Astrocyte of the cerebellum (primary cell): ENCODE results near the gene OR10A6.
A peak's percentile ranks its signal among the peaks of the same experiment; 100 is the strongest.

Experiments
- DNase-seq: peaks from one replicate; pipeline ENCODE4 v3.0.0-alpha.2; 2011; ENCODE audit warnings: low read depth
- H3K4me3 ChIP-seq: 2 replicates; pipeline ENCODE4 v1.5.1; 2011; ENCODE audit warnings: mild to moderate bottlenecking, low read depth, low read length, moderate library complexity
- in situ Hi-C: cut with HindIII; loops from 2 replicates; pipeline ENCODE4 v1.10.0; 2017; ENCODE audit warnings: low sequenced_read_pairs
- TF ChIP-seq, protein P1 (sequence below): IDR thresholded peaks from 2 replicates; pipeline ENCODE4 v1.5.1; 2012; ENCODE audit warnings: low read length, low read depth, moderate library complexity, mild to moderate bottlenecking; ENCODE audit errors: missing control alignments

OR10A6 gene

GRCh38 chr11:7892840-7893254 is 38.2 kb downstream of the OR10A6 start:
- peak; percentile 43 for DNase-seq
- no peak overlapping the region for H3K4me3 ChIP-seq
- TF ChIP-seq, protein P1, sequence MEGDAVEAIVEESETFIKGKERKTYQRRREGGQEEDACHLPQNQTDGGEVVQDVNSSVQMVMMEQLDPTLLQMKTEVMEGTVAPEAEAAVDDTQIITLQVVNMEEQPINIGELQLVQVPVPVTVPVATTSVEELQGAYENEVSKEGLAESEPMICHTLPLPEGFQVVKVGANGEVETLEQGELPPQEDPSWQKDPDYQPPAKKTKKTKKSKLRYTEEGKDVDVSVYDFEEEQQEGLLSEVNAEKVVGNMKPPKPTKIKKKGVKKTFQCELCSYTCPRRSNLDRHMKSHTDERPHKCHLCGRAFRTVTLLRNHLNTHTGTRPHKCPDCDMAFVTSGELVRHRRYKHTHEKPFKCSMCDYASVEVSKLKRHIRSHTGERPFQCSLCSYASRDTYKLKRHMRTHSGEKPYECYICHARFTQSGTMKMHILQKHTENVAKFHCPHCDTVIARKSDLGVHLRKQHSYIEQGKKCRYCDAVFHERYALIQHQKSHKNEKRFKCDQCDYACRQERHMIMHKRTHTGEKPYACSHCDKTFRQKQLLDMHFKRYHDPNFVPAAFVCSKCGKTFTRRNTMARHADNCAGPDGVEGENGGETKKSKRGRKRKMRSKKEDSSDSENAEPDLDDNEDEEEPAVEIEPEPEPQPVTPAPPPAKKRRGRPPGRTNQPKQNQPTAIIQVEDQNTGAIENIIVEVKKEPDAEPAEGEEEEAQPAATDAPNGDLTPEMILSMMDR: peak; percentile 69
- in situ Hi-C loops: loop anchor here (5.0 kb wide), 1 partner anchor 74 kb away; the partner anchor contains the start of gene NLRP10

GRCh38 chr11:7892059-7892699 is 38.9 kb downstream of the OR10A6 start:
- DNase-seq: no peak
- H3K4me3 ChIP-seq: no peak overlapping the region
- in situ Hi-C loops: loop anchor here (5.0 kb wide), 1 partner anchor 75 kb away; the partner anchor contains the start of gene NLRP10
- TF ChIP-seq, protein P1: no peak

- in situ Hi-C loops: loop anchor here (5.0 kb wide), 1 partner anchor 77 kb away; the partner anchor contains the start of gene NLRP10
- DNase-seq: no peak
Measured at GRCh38 chr11:7890417-7891172, 40.5 kb downstream of the OR10A6 start.

DNA sequence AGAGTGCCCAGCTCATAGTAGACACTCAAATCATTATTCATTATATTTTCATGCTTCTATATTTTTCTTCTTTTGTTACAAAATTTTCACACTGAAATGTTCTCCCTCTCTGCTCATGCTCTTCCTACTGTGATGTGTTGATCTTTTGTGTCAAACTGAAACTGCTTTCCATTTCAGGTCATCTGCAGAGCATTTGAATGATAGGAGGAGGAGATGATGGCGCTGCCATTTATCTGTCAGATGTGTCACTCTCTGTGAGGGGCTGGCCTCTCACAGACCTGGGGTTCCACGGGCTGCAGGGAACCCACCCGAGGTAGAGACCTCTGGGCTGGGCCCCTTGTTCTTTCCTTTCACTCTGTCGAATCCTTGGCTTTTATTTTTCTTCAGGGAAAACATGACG is 41.1 kb downstream of the OR10A6 start:
- TF ChIP-seq, protein P1: no peak
- DNase-seq: no peak
- no peak overlapping the region for H3K4me3 ChIP-seq
- in situ Hi-C loops: loop anchor here (5.0 kb wide), 1 partner anchor 77 kb away; the partner anchor contains the start of gene NLRP10

More at GRCh38 chr11:7890417-7891172, 40.5 kb downstream of the OR10A6 start:
- TF ChIP-seq, protein P1: no peak
- H3K4me3 ChIP-seq: no peak overlapping the region

DNA sequence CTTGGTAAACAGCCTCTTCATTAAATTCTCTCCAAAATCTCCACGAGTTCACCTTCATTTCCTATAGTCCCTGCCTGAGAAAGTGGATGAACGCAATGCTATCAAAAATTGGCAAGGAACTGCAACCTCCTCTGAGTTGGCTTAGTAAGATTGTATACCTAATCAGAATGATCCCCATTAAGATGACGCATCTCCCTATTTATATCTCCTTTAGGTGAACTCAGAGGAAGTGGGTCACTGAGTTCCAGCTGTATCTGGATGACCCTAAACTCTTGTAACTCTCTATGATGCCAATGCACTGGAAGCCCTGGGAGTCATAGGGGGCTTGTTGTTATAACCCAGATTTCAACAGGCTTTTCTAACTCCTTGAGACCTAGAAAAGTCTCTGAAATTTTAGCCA is 48.2 kb downstream of the OR10A6 start:
- TF ChIP-seq, protein P1: no peak
- no peak for DNase-seq
- in situ Hi-C loops: no loop called here

More for the DNA sequence above, 48.2 kb downstream of the OR10A6 start:
- H3K4me3 ChIP-seq: no peak overlapping the region
